ENCODE measurements around the gene DOK4. TPM values are rescaled to one million over a fixed set of nuclear protein-coding genes. Genes with fewer than 3 reads are reported as not detected.
A peak's percentile ranks its signal among the peaks of the same experiment; 100 is the strongest.

The DOK4 gene
- total RNA-seq, 3 donors from 2014 or later (not counting 1 experiment from before 2014, with no cell fraction given): 0.75 to 2.5 (median 1.5) TPM

DNA sequence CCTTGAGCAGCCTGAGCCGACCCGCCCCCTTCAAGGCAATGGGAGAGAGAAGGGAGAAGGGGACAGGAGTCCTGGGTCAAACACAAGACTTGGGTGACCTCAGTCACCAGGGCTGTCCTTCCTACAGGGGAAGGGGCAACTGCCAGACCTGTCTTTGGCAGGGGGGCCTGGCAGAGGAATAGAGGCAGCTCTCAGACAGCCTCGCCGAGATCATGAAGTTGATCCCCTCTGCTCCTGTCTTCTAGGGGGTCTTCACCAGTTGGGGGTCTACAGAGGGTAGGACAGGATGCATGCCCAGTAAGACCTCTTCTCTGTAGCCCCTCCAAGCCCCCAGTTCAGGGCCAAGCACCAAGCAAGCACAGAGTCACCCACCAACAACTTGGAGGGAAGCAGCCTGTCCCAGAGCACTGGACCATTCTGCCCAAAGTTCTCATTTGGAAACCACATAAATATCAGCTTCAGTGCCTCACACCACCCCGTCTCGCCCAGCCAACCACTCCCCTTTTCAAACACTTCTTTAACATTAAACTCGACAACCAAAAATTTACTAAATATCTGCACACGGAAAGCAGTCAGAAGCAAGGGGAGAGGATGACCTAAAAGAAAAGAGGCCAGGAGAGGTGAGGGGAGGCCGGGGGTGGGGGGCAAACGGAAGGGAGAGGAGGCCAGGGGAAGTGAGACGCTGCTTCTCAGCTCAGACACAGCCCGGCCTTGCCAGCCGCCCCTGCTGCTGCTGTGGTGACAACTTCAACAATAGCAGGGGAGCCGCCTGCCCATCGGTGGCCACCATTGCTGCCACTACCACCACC lies 7.7 kb downstream of the DOK4 start:
- no peak overlapping the region for H3K4me3 ChIP-seq (ENCODE audit: low read length)
- TF ChIP-seq, protein P1, sequence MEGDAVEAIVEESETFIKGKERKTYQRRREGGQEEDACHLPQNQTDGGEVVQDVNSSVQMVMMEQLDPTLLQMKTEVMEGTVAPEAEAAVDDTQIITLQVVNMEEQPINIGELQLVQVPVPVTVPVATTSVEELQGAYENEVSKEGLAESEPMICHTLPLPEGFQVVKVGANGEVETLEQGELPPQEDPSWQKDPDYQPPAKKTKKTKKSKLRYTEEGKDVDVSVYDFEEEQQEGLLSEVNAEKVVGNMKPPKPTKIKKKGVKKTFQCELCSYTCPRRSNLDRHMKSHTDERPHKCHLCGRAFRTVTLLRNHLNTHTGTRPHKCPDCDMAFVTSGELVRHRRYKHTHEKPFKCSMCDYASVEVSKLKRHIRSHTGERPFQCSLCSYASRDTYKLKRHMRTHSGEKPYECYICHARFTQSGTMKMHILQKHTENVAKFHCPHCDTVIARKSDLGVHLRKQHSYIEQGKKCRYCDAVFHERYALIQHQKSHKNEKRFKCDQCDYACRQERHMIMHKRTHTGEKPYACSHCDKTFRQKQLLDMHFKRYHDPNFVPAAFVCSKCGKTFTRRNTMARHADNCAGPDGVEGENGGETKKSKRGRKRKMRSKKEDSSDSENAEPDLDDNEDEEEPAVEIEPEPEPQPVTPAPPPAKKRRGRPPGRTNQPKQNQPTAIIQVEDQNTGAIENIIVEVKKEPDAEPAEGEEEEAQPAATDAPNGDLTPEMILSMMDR (IDR thresholded peaks at IDR 0.05): no peak
- H3K4me3 Mint-ChIP-seq: peak overlapping the region; percentile 76
- no peaks in the 10 kb centered on the region for H3K27me3 ChIP-seq (ENCODE audit: control insufficient read depth, insufficient read depth, low read length)
- intact Hi-C loops (cut with micrococcal nuclease): loop anchor here (5.0 kb wide), 1 partner anchor 39 kb away; no protein-coding TSS in a partner anchor
- H3K9me3 ChIP-seq (ENCODE audit: control insufficient read depth, insufficient read depth, low read length): no peaks in the 10 kb centered on the region
- H3K4me1 ChIP-seq (ENCODE audit: control insufficient read depth, insufficient read depth, low read length): peaks cover 34% of the 10 kb centered on the region
- no peaks in the 10 kb centered on the region for H3K36me3 ChIP-seq (ENCODE audit: control insufficient read depth, insufficient read depth, low read length)
- H3K27ac Mint-ChIP-seq: peak overlapping the region in 1 of 2 donors; percentile 58
- no peak overlapping the region for H3K27ac ChIP-seq (ENCODE audit: low read length)
- H3K36me3 Mint-ChIP-seq: no peaks in the 10 kb centered on the region
- ATAC-seq (peak in 1 of 3 donors; percentile 31), DNase-seq (no peak)
- peaks cover 19 to 31% of the 10 kb centered on the region in 2 donors for H3K4me1 Mint-ChIP-seq
- H3K27me3 Mint-ChIP-seq (ENCODE audit: low read depth in 2 of 2): no peaks in the 10 kb centered on the region
- H3K9me3 Mint-ChIP-seq: no peaks in the 10 kb centered on the region
- 38% methylated on average over 14 of the region's 15 CpGs for whole genome bisulfite sequencing (ENCODE audit: insufficient coverage)

DNA sequence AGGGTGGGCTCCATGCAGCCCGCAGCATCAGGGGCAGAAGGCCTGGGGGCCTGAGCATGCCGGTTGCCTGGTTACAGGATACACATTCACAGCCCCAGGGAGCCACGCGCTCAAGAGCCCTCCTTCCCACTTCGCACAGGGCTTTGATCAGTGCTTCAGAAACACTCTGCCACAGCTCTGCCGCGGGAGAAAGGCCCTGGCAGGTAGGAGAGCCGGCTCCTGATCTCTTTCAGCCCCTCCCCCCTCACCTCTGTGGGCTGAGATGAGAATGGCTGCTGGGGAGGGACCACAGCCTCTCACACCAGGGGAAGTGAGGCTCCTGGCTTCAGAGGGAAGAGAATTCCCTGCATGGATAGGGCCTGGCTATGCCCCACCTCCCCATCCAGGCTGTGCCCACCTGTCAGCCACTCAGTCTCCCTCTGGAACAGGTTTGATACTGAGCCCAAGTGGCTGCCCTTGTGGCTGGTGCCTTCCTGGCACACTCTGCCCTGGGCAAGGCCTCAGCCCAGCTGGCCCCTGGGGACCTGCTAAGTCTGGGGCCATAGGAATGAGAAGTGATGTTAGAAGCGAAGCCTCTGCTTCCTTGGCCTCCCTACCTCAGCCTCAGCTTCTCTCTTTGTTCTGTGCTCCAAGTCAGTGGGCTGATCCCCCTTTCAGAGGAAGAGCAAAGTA lies 8.6 kb downstream of the DOK4 start:
- Histone ChIP-seq H3K4me3 (ENCODE audit: low read length) (no peak overlapping the region), H3K36me3 (ENCODE audit: control insufficient read depth, insufficient read depth, low read length) (peaks cover under 1% of the 10 kb centered on the region), H3K9me3 (ENCODE audit: control insufficient read depth, insufficient read depth, low read length) (no peaks in the 10 kb centered on the region), H3K27ac (ENCODE audit: low read length) (no peak overlapping the region), H3K27me3 (ENCODE audit: control insufficient read depth, insufficient read depth, low read length) (no peaks in the 10 kb centered on the region), H3K4me1 (ENCODE audit: control insufficient read depth, insufficient read depth, low read length) (peaks cover 34% of the 10 kb centered on the region)
- TF ChIP-seq, protein P1 (IDR thresholded peaks at IDR 0.05): no peak
- Mint-ChIP-seq H3K27ac (no peak overlapping the region), H3K9me3 (no peaks in the 10 kb centered on the region), H3K36me3 (no peaks in the 10 kb centered on the region), H3K4me3 (no peak overlapping the region), H3K27me3 (ENCODE audit: low read depth in 2 of 2) (no peaks in the 10 kb centered on the region), H3K4me1 (peaks cover 19 to 31% of the 10 kb centered on the region in 2 donors)
- intact Hi-C loops (cut with micrococcal nuclease): loop anchor here (5.0 kb wide), 1 partner anchor 40 kb away; no protein-coding TSS in a partner anchor
- ATAC-seq (no peak), DNase-seq (no peak)
- WGBS (ENCODE audit: insufficient coverage): 74% methylated on average over 7 of the region's 9 CpGs

DNA sequence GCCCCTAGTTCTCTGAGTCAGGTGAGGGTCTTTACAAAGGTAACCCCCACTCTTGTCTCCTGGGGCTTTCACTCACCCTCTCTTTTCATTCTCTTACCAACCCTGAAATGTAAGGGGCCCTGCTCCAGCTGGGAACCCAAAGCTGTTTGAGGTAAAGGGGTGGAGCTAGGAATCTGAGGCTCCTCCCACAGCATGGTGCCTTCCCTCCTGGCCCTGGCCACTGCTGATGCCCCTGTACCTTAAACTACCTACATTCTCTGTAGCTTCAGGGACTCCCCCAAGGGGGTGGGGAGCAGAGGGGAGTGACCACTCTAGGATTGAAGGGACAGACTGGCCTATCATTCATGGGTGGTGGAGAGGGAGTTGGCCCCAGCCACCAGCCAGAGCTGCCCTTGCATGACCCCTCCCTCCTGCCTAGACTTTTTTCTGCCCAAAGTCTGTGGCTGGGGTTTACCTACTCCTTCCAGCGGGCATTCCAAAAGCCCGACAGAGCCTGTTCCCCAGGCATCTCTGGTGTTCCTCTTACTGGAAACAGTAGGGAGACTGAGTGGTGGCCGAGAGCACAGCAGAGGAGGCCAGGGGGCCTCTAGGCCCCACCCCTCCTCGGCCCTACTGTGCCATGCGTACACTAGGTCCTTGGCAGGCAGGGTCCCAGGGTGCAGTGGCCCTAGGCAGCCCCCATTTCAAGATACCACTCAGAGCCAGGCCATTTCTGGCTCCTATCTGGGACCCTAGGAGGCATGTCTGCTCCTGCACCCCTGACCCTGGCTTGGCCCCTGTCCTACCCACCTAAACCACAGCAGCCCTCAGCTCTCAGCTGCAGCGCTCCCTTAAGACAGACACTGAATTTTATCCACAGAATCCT lies 9.5 kb downstream of the DOK4 start:
- peaks cover 34% of the 10 kb centered on the region for H3K4me1 ChIP-seq (ENCODE audit: control insufficient read depth, insufficient read depth, low read length)
- no peaks in the 10 kb centered on the region for H3K27me3 ChIP-seq (ENCODE audit: control insufficient read depth, insufficient read depth, low read length)
- H3K4me3 ChIP-seq (ENCODE audit: low read length): no peak overlapping the region
- WGBS (ENCODE audit: insufficient coverage): 94% methylated on average over 6 of the region's 6 CpGs
- DNase-seq (no peak), ATAC-seq (no peak)
- Mint-ChIP-seq H3K27ac (no peak overlapping the region), H3K36me3 (no peaks in the 10 kb centered on the region), H3K27me3 (ENCODE audit: low read depth in 2 of 2) (no peaks in the 10 kb centered on the region), H3K9me3 (no peaks in the 10 kb centered on the region), H3K4me1 (peaks cover 19 to 35% of the 10 kb centered on the region in 2 donors), H3K4me3 (no peak overlapping the region)
- H3K9me3 ChIP-seq (ENCODE audit: control insufficient read depth, insufficient read depth, low read length): no peaks in the 10 kb centered on the region
- intact Hi-C loops (cut with micrococcal nuclease): loop anchor here (5.0 kb wide), 1 partner anchor 41 kb away; no protein-coding TSS in a partner anchor
- H3K27ac ChIP-seq (ENCODE audit: low read length): no peak overlapping the region
- H3K36me3 ChIP-seq (ENCODE audit: control insufficient read depth, insufficient read depth, low read length): peaks cover 4% of the 10 kb centered on the region
- TF ChIP-seq, protein P1 (IDR thresholded peaks at IDR 0.05): no peak

Data from natural killer cell (primary cell).